HG03175 (cell line): ENCODE results near the gene RIMBP3B.
A peak's percentile ranks its signal among the peaks of the same experiment; 100 is the strongest.
"Not testable (repeated sequence)": the region's sequence is repeated elsewhere in the genome, so short reads cannot be mapped to it uniquely, and the experiment has no call there.

Experiments
- ATAC-seq: cut with Tn5 transposase; IDR thresholded peaks from one replicate; pipeline ENCODE4 v1.9.1; 2021; ENCODE audit warnings: mild to moderate bottlenecking, moderate library complexity; ENCODE audit not compliant: unreplicated experiment

Gene RIMBP3B

GRCh38 chr22:21383701-21384467 is at the start of gene RIMBP3B:
RIMBP3B (plus strand) TSS chr22:21383751; CDS start chr22:21383859, 108 bp downstream.
- peak; percentile 52 for ATAC-seq

DNA sequence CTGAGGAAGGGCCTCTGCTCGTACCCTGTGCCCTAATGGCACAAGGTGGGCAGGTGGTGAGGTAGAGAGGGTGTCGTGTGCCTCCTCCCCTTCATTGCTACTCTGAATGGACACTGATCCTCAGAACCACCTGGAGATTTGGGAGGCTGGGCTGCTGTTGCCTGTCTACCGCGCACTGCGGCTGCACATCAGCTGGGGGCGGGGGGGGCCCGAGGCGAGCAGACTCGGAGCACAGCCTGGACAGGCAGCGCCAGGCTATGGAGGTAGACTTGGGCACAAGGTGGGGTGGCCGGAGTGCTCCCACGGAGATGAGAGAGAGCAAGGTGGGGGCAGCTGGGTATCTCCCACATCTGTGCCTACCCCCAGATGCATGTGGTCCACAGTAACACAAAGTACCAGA is 26.0 kb upstream of the RIMBP3B start:
- not testable (repeated sequence) for ATAC-seq

- not testable (repeated sequence) for ATAC-seq
These were observed 23.0 kb upstream of the RIMBP3B start for GRCh38 chr22:21360525-21360924.

GRCh38 chr22:21362473-21362872 is 21.1 kb upstream of the RIMBP3B start:
- ATAC-seq, result not testable (repeated sequence)

- not testable (repeated sequence) for ATAC-seq
These were observed 20.5 kb upstream of the RIMBP3B start for GRCh38 chr22:21363061-21363460.

- ATAC-seq, result not testable (repeated sequence)
These were observed 19.7 kb upstream of the RIMBP3B start for GRCh38 chr22:21363803-21364202.

GRCh38 chr22:21364362-21364761 is 19.2 kb upstream of the RIMBP3B start:
- ATAC-seq, result not testable (repeated sequence)

- not testable (repeated sequence) for ATAC-seq
These were observed 18.2 kb upstream of the RIMBP3B start for GRCh38 chr22:21365337-21365736.

GRCh38 chr22:21368603-21369310 is 14.8 kb upstream of the RIMBP3B start:
- not testable (repeated sequence) for ATAC-seq

- not testable (repeated sequence) for ATAC-seq
These were observed 7.7 kb upstream of the RIMBP3B start for GRCh38 chr22:21375880-21376279.

- ATAC-seq, result peak; percentile 34
These were observed 1.2 kb downstream of the RIMBP3B start for GRCh38 chr22:21384468-21385357.

DNA sequence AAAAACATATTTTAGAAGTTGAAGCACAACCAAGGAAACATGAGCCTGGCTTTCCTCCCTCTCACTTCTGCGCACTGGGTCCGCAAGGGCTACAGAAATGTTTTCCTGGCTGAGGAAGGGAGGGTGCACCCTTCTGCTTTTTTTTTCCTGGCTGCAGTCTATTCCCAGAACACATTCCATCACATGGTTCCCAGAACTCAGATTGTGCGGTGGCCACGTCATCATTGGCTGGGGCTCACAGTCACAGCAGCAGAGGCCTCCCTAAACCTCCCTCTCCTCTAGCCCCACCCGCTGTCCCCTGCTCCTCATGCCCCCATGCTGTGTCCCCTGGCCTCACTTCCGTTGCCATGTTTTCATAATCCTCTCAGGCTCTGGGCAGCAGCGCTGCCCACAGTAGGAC is 5.9 kb downstream of the RIMBP3B start:
- ATAC-seq, result not testable (repeated sequence)

DNA sequence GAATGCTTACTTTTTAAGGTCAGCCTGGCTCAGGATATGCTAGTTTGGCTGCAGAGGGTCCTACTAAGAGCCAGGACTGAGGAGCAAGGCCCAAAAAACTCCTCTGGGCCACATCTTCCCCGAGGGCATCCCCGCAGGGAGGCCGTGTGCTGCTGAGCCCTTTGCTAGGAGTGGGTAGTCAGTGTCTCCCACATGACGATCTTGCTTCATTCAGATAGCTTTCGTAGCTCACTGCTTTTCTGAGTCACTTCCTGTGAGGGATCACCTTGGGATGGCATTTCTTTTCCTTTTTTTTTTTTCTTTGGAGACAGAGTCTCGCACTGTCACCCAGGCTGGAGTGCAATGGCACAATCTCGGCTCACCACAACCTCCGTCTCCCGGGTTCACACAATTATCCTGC is 6.5 kb downstream of the RIMBP3B start:
- not testable (repeated sequence) for ATAC-seq

DNA sequence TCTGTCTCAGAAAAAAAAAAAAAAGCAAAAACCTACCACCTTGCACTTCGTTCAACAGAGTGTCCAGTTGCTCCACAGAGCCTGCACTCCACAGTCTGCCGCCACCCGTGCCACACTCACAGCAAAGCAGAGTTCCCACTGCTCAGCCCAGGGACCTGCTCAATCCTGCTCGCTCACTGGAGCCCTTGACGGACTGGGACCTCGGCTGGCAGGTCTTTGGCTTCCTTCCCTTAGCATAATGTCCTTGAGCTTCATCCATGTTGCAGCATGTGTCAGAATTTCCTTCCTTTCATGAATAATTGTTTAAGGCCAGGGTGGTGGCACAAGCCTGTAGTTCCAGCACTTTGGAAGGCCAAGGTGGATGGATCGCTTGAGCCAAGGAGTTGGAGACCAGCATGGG is 11.1 kb downstream of the RIMBP3B start:
- ATAC-seq, result not testable (repeated sequence)

GRCh38 chr22:21401197-21401969 is 17.8 kb downstream of the RIMBP3B start:
- not testable (repeated sequence) for ATAC-seq

DNA sequence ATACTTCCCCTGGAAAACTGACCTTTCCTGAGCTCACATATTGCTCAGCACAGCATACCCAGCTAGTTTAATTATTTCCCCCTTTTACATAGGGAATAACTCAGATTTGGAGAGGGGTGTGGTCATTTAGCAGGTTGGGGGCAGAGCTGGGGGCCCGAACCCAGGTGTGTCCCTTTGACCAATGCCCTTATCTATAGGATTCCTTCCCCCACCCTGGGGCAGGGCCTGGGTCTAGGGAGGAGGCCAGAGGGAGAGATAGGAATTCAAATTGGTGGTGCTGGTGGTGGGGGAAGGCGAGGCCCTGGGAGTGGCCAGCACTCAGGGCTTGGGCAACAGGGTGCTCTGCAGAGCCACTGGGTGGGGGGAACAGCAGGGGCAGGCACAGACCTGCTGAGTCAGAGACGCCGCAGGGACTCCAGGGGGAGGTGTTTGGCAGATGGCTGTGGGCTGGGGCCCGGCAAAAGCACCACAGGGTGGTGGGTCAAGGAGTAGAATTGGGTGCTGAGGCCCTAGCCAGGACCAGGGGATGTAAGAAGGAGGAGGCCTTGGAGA is 19.3 kb downstream of the RIMBP3B start:
- not testable (repeated sequence) for ATAC-seq

DNA sequence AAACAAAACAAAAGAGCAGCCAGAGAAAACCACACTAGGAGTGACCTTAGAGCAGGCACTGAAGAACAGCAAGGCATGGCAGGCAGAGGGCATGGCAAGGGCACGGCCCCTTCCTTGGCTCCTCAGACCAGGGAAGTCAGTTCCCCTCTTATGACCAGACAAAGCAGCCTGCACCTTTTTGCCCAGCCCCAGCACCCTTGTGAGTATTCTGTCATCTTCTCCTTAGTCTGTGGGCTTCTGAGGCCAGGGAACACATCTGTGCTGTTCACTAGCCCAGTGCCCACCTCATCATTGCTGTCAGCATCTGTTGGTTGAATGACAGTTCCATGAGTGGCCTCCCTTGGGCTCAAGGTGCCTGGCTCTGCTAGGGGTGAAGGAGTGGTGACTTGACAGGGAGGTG is 23.6 kb downstream of the RIMBP3B start:
- not testable (repeated sequence) for ATAC-seq

GRCh38 chr22:21407792-21408191 is 24.2 kb downstream of the RIMBP3B start:
- ATAC-seq, result not testable (repeated sequence)

DNA sequence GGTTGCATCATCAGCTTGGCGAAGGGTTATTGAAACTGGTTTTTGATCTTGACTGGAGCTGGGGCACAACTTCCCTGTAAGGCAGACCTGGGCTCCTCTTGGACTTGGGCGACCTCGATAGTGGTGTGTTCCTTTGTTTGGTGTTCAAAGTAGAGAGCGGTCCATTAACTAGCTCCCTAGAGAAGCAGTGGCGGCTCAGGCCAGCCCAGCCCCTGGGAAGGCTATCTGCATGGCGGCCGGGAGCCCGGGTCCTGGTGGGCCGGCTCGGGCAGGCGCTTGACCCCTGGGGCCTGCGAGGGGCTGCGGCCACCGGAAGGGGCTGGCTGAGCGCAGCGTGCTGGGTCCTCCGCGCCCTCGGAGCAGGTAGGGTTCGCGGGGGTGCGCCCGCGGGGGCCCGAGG is 32.8 kb downstream of the RIMBP3B start:
- not testable (repeated sequence) for ATAC-seq

- peak; percentile 71 for ATAC-seq
These were observed 33.7 kb downstream of the RIMBP3B start, which contains the start of gene HIC2 for GRCh38 chr22:21417227-21417746. HIC2 (plus strand) TSS chr22:21417371; CDS start chr22:21442832, 25,461 bp downstream.
